Measurements from ENCODE around the gene C11orf91.
"Not testable (repeated sequence)": the region's sequence is repeated elsewhere in the genome, so short reads cannot be mapped to it uniquely, and the experiment has no call there.

Gene C11orf91

DNA sequence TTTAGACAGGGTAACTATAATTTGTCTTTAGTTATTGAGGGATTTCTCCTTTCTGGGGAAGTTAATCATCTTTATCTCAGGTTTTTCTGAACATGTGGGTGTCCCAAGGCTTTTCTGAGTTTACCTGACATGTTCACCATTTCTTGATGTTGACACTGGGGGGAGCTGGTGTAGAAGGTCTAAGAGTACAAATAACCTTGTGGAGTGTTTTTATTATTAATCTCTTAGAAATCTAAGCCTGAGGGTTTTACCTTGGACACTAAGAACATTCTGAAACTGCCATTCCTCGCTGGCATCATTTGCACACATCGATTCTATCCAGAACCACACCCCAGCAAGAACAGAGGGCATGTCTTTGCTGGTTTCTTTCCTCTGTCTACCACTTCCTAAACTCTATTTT is 15.6 kb upstream of the C11orf91 start:
- H3K27ac ChIP-seq, result no peak overlapping the region
- TF ChIP-seq, protein P1, sequence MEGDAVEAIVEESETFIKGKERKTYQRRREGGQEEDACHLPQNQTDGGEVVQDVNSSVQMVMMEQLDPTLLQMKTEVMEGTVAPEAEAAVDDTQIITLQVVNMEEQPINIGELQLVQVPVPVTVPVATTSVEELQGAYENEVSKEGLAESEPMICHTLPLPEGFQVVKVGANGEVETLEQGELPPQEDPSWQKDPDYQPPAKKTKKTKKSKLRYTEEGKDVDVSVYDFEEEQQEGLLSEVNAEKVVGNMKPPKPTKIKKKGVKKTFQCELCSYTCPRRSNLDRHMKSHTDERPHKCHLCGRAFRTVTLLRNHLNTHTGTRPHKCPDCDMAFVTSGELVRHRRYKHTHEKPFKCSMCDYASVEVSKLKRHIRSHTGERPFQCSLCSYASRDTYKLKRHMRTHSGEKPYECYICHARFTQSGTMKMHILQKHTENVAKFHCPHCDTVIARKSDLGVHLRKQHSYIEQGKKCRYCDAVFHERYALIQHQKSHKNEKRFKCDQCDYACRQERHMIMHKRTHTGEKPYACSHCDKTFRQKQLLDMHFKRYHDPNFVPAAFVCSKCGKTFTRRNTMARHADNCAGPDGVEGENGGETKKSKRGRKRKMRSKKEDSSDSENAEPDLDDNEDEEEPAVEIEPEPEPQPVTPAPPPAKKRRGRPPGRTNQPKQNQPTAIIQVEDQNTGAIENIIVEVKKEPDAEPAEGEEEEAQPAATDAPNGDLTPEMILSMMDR (conservative IDR thresholded peaks at IDR 0.05), result peak; percentile 26

DNA sequence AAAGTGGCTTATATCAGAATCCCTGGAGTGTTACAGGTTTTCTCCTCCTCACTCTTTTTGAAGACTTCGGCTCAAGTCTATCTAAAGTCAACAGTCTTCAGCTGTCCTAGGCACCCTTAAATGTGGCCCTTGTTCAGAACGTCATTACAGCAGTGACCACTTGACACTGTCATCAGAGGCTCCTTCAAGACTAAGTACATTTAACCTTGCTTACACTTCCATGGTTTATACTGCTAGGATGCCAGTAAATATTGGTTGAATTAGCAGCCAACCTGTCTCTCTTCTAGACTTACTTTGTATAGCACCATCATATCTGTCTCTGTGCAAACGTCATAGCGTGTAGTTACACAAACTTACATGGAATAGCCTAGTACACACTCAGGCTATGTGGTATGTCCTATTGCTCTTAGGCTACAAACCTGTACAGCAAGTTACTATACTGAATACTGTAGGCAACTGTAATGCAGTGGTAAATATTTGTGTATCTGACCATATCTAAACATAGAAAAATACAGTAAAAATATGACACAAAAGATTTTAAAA is 13.3 kb upstream of the C11orf91 start:
- TF ChIP-seq, protein P1 (conservative IDR thresholded peaks at IDR 0.05), result no peak

DNA sequence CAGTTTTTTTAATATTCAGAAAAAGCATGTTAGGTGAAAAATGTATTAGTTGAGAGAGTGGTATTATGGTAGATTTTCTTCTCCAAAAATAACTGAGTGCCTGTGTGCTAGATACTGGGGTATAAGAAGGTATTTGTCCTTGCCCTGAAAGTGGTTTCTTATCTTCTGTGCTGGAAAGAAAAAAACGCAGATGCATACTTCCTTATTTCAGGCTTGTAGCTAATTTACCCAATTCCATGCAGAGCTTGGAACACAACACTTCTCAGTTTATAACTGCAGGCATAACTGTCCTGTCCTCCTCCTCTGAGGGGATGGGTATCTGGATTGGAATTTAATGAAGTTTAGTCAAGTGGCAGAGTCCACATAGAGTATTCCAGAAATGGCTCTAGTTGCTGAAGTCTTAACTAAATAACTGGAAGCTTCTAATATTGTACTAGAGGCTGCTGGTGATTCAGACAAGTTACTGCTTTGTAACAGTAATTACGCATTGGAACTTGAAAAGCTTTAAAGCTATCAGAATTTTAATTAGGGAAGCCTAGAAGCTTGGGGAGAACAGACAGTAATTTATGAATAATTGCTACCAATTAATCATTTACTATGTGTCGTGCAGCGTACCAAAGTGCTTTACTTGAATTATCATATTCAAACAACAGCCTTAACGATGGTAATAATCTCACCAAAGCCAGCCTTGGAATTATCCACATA is 12.7 kb upstream of the C11orf91 start:
- H3K27ac ChIP-seq, result no peak overlapping the region
- TF ChIP-seq, protein P1 (conservative IDR thresholded peaks at IDR 0.05), result no peak

More for the DNA sequence above, 13.3 kb upstream of the C11orf91 start:
- H3K27ac ChIP-seq, result no peak overlapping the region

DNA sequence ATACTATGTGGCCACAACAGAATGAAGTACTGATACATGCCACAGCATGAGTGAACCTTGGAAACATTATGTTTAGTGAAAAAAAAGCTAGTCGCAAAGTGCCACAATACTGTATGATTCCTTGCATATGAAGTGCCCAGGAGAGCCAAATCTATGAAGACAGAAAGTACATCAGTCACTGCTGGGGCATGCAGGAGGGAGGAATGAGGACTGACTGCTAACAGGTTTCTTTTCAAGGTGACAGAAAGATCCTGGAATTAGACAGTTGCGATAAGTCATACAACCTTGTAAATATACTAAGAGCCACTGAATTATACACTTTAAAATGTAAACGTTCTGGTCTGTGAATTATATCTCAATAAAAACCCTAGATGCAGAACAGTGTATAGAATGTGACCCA is 11.8 kb upstream of the C11orf91 start:
- TF ChIP-seq, protein P1 (conservative IDR thresholded peaks at IDR 0.05), result no peak
- H3K27ac ChIP-seq, result no peak overlapping the region

DNA sequence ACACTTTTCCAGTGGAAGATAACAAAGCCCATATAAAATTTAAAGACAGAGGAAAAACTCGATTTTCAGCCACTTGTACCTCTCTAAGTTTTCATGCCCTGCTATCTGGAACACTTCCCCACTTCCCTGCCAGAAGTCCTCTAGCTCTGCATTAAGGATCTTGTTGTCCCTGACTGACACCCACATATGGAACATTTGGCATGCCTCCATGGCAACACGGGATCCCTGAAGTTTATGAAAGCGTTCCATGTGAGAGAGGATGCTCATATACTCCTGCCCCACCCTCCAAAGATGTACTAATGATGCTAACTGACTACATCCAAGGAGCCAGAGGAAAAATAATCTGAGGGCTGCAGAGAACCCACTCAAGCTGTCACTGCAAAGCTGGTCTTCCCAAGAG is 8.8 kb upstream of the C11orf91 start:
- TF ChIP-seq, protein P1 (conservative IDR thresholded peaks at IDR 0.05), result no peak
- no peak overlapping the region for H3K27ac ChIP-seq

DNA sequence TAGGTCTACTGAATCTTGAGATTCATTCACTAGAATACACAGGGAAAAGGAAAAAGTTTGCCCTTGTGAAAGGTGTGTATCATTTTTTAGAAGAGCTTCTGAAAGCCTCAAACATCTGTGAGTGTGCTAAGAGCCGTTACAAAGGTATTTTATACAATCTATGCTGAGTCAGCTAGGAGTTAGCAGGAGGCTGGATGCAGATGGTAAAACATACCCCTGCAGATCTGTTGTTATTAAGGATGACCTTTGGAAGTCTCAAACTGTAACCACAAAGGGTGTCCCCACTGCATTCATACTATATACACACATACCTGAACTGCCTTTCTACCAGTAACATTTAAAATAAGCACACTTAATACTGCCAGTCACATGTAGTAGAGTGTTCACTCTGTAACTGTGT is 8.4 kb upstream of the C11orf91 start:
- H3K27ac ChIP-seq, result no peak overlapping the region
- TF ChIP-seq, protein P1 (conservative IDR thresholded peaks at IDR 0.05), result no peak

DNA sequence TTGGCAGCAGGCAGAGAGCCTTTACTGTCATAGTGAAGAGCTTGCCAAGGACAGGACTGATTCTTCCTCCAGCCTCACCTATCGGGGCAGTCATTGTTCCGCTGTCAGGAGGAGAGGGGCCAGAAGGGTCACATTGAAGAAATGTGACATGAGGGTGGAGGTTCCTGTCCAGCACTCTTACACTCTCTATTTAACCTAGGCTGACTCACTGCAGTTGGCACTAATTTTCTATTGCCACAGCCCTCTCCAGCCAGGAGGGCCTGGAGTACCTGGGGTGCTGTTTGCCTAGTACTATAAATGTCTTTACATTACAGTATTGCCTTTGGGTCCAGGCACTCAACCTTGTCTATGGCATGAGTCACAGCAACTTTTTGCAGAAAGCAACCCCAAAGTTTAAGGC is 7.2 kb upstream of the C11orf91 start:
- not testable (repeated sequence) for H3K27ac ChIP-seq

DNA sequence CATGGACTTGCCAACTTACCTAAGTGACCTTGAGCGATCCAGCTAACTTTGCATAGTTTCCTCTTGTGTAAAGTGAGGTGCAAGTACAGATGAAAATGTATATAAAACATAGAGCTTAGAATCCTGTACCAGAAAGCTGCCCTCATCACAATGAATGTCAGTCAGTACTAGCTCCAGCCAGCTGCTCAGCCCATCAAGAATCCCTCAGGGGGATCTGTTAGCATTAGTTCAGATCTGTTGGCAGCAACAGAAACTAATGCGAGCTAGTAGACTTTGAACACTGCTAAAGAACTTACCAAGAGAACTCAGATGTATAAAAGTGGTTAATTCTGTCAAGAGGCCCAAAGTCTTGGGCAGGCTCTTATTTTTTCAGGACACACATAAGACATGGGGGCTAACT is 6.3 kb upstream of the C11orf91 start:
- no peak overlapping the region for H3K27ac ChIP-seq
- TF ChIP-seq, protein P1 (conservative IDR thresholded peaks at IDR 0.05), result no peak
